Measurements from ENCODE around the gene LRRC8C. TPM values are rescaled to one million over a fixed set of nuclear protein-coding genes. Genes with fewer than 3 reads are reported as not detected.

LRRC8C gene
- total RNA-seq, 2 donors from 2014 or later = 2.5 to 5.5 TPM

GRCh38 chr1:89673251-89673650 lies 40.3 kb downstream of the LRRC8C start:
- H3K9me3 Mint-ChIP-seq = no peaks in the 10 kb centered on the region

GRCh38 chr1:89675677-89676076 lies 42.8 kb downstream of the LRRC8C start:
- Mint-ChIP-seq H3K4me1 (no peaks in the 10 kb centered on the region), H3K27ac (no peak overlapping the region), H3K4me3 (no peak overlapping the region), H3K9me3 (no peaks in the 10 kb centered on the region), H3K36me3 (ENCODE audit: low read depth) (no peaks in the 10 kb centered on the region), H3K27me3 (ENCODE audit: insufficient read depth) (no peaks in the 10 kb centered on the region)
- H3K4me1 ChIP-seq (ENCODE audit: control insufficient read depth, insufficient read depth, low read length) = no peaks in the 10 kb centered on the region
- no peak overlapping the region for H3K4me3 ChIP-seq (ENCODE audit: low read length)
- no peak overlapping the region for H3K27ac ChIP-seq (ENCODE audit: low read depth, low read length)
- H3K9me3 ChIP-seq (ENCODE audit: control insufficient read depth, low read length) = no peaks in the 10 kb centered on the region
- H3K27me3 ChIP-seq (ENCODE audit: control insufficient read depth, insufficient read depth, low read length, poor library complexity, severe bottlenecking) = no peaks in the 10 kb centered on the region
- H3K9ac ChIP-seq (ENCODE audit: extremely low read depth, low read length, poor library complexity, severe bottlenecking) = no peak overlapping the region
- TF ChIP-seq CTCF (conservative IDR thresholded peaks at IDR 0.05) = no peak
- H3K36me3 ChIP-seq (ENCODE audit: control insufficient read depth, insufficient read depth, low read length) = no peaks in the 10 kb centered on the region
- 90 to 96% methylated on average over 2 to 3 of the region's 4 CpGs for WGBS, 2 experiments (ENCODE audit: insufficient coverage in 1 of 2, insufficient read length in 1 of 2)
- DNase-seq = no peak

More at GRCh38 chr1:89673251-89673650, 40.3 kb downstream of the LRRC8C start:
- no peak overlapping the region for H3K27ac ChIP-seq (ENCODE audit: low read depth, low read length)
- no peak overlapping the region for H3K9ac ChIP-seq (ENCODE audit: extremely low read depth, low read length, poor library complexity, severe bottlenecking)
- H3K9me3 ChIP-seq (ENCODE audit: control insufficient read depth, low read length) = no peaks in the 10 kb centered on the region
- no peak for DNase-seq
- TF ChIP-seq CTCF (conservative IDR thresholded peaks at IDR 0.05) = no peak
- Mint-ChIP-seq H3K27ac (no peak overlapping the region), H3K36me3 (ENCODE audit: low read depth) (no peaks in the 10 kb centered on the region), H3K4me3 (no peak overlapping the region), H3K4me1 (no peaks in the 10 kb centered on the region), H3K27me3 (ENCODE audit: insufficient read depth) (no peaks in the 10 kb centered on the region)
- no peaks in the 10 kb centered on the region for H3K27me3 ChIP-seq (ENCODE audit: control insufficient read depth, insufficient read depth, low read length, poor library complexity, severe bottlenecking)
- H3K4me3 ChIP-seq (ENCODE audit: low read length) = no peak overlapping the region
- 80 to 100% methylated on average over 2 to 4 of the region's 4 CpGs for WGBS, 2 experiments (ENCODE audit: insufficient coverage in 1 of 2, insufficient read length in 1 of 2)
- no peaks in the 10 kb centered on the region for H3K36me3 ChIP-seq (ENCODE audit: control insufficient read depth, insufficient read depth, low read length)
- no peaks in the 10 kb centered on the region for H3K4me1 ChIP-seq (ENCODE audit: control insufficient read depth, insufficient read depth, low read length)

GRCh38 chr1:89681045-89681729 lies 48.3 kb downstream of the LRRC8C start:
- H3K36me3 ChIP-seq (ENCODE audit: control insufficient read depth, insufficient read depth, low read length) = no peaks in the 10 kb centered on the region
- TF ChIP-seq CTCF (conservative IDR thresholded peaks at IDR 0.05) = no peak
- H3K9me3 Mint-ChIP-seq = no peaks in the 10 kb centered on the region
- no peaks in the 10 kb centered on the region for H3K4me1 ChIP-seq (ENCODE audit: control insufficient read depth, insufficient read depth, low read length)
- no peak overlapping the region for H3K9ac ChIP-seq (ENCODE audit: extremely low read depth, low read length, poor library complexity, severe bottlenecking)
- no peak for DNase-seq
- H3K27me3 Mint-ChIP-seq (ENCODE audit: insufficient read depth) = no peaks in the 10 kb centered on the region
- H3K27ac Mint-ChIP-seq = no peak overlapping the region
- 92 to 94% methylated on average over 2 of the region's 2 CpGs for WGBS, 2 experiments (ENCODE audit: insufficient coverage in 1 of 2, insufficient read length in 1 of 2)
- H3K4me1 Mint-ChIP-seq = no peaks in the 10 kb centered on the region
- no peak overlapping the region for H3K27ac ChIP-seq (ENCODE audit: low read depth, low read length)
- H3K4me3 Mint-ChIP-seq = no peak overlapping the region
- no peaks in the 10 kb centered on the region for H3K36me3 Mint-ChIP-seq (ENCODE audit: low read depth)
- no peaks in the 10 kb centered on the region for H3K9me3 ChIP-seq (ENCODE audit: control insufficient read depth, low read length)
- H3K27me3 ChIP-seq (ENCODE audit: control insufficient read depth, insufficient read depth, low read length, poor library complexity, severe bottlenecking) = no peaks in the 10 kb centered on the region
- H3K4me3 ChIP-seq (ENCODE audit: low read length) = no peak overlapping the region
